ENCODE results near the gene PLXDC1. TPM values are rescaled to one million over a fixed set of nuclear protein-coding genes. Genes with fewer than 3 reads are reported as not detected.

Gene PLXDC1
- total and polyA plus RNA-seq, 2 of the 8 experiments (the other 6 are each of a cell fraction or from before 2014, with no cell fraction given) = 4.1 to 14.6 TPM

GRCh38 chr17:39045948-39046679, 105.3 kb downstream of the PLXDC1 start (continued):
- TF ChIP-seq RAD21 (IDR thresholded peaks at IDR 0.05 in 1 of 2, conservative IDR thresholded peaks at IDR 0.05 in 1 of 2; ENCODE audit: low read depth in 2 of 2, low read length in 2 of 2) (peak; percentile 42 to 65; a peak in 3 of 4 replicates), SIN3A (conservative IDR thresholded peaks at IDR 0.05 in 1 of 2, IDR thresholded peaks at IDR 0.05 in 1 of 2; ENCODE audit: low read depth in 1 of 2, low read length in 2 of 2) (no peak), POU5F1 (IDR thresholded peaks at IDR 0.05; ENCODE audit: low read depth, low read length) (no peak), CHD1 (IDR thresholded peaks at IDR 0.05; ENCODE audit: low read depth, low read length) (no peak), RFX5 (IDR thresholded peaks at IDR 0.05; ENCODE audit: borderline replicate concordance, low read depth, low read length) (no peak), POLR2AphosphoS5 (IDR thresholded peaks at IDR 0.05; ENCODE audit: low read depth, low read length) (no peak; the same call in none of the 2 replicates), SP4 (IDR thresholded peaks at IDR 0.05; ENCODE audit: low read length) (no peak), RBBP5 (IDR thresholded peaks at IDR 0.05; ENCODE audit: borderline replicate concordance, low read depth, low read length) (no peak), MAFK (IDR thresholded peaks at IDR 0.05; ENCODE audit: low read depth, low read length) (no peak), CBX5 (IDR thresholded peaks at IDR 0.05; ENCODE audit: low read depth, low read length) (no peak), TAF1 (IDR thresholded peaks at IDR 0.05; ENCODE audit: low read depth, low read length) (no peak), EZH2 (IDR thresholded peaks at IDR 0.05; ENCODE audit: low read depth, low read length, severe bottlenecking) (no peak), SP1 (IDR thresholded peaks at IDR 0.05; ENCODE audit: low read depth, low read length) (no peak), RXRA (IDR thresholded peaks at IDR 0.05; ENCODE audit: insufficient read depth, low read depth, low read length) (no peak), TBP (IDR thresholded peaks at IDR 0.05; ENCODE audit: low read depth, low read length) (peak; percentile 52; the same call in 1 of the 2 replicates), KDM5A (IDR thresholded peaks at IDR 0.05; ENCODE audit: low read length) (no peak), HDAC6 (IDR thresholded peaks at IDR 0.05; ENCODE audit: low read depth, low read length) (no peak), SIX5 (IDR thresholded peaks at IDR 0.05; ENCODE audit: low read depth, low read length) (no peak), TEAD4 (IDR thresholded peaks at IDR 0.05; ENCODE audit: low read depth, low read length) (no peak), BCL11A (IDR thresholded peaks at IDR 0.05; ENCODE audit: low read depth in 2 of 2, low read length in 2 of 2) (no peak), CHD2 (IDR thresholded peaks at IDR 0.05; ENCODE audit: low read length) (no peak), POLR2A (IDR thresholded peaks at IDR 0.05; ENCODE audit: control extremely low read depth in 1 of 2, low read depth in 2 of 2, low read length in 2 of 2) (peak in 1 of 2 experiments; percentile 63; a peak in 1 of 3 replicates), SIRT6 (IDR thresholded peaks at IDR 0.05; ENCODE audit: low read length) (no peak), NANOG (IDR thresholded peaks at IDR 0.05; ENCODE audit: insufficient read depth, low read depth, low read length, poor library complexity, severe bottlenecking) (no peak), BACH1 (IDR thresholded peaks at IDR 0.05; ENCODE audit: low read length) (no peak)
- TF ChIP-seq, protein P1, sequence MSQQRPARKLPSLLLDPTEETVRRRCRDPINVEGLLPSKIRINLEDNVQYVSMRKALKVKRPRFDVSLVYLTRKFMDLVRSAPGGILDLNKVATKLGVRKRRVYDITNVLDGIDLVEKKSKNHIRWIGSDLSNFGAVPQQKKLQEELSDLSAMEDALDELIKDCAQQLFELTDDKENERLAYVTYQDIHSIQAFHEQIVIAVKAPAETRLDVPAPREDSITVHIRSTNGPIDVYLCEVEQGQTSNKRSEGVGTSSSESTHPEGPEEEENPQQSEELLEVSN (IDR thresholded peaks at IDR 0.05) = peak; percentile 80; the same call in 1 of the 2 replicates

All from H1 (cell line).